ENCODE results near the gene PLCL2.

PLCL2 gene

GRCh38 chr3:17135696-17136095 lies 250.9 kb downstream of the PLCL2 start:
- H3K4me1 ChIP-seq (ENCODE audit: control insufficient read depth, insufficient read depth, low read length): peaks cover 5% of the 10 kb centered on the region
- no peaks in the 10 kb centered on the region for H3K36me3 ChIP-seq (ENCODE audit: insufficient read depth, low read length)
- H3K27me3 ChIP-seq (ENCODE audit: control insufficient read depth, insufficient read depth, low read length): peaks cover 3% of the 10 kb centered on the region
- H3K4me2 ChIP-seq (ENCODE audit: low read length): no peak overlapping the region
- H3K4me3 ChIP-seq (ENCODE audit: low read length): no peak overlapping the region
- H3K9me3 ChIP-seq (replicated peaks; ENCODE audit: low read length): no peaks in the 10 kb centered on the region
- no peak overlapping the region for H3K9ac ChIP-seq (ENCODE audit: low read depth, low read length)

GRCh38 chr3:17136136-17136721 lies 251.5 kb downstream of the PLCL2 start:
- peaks cover 3% of the 10 kb centered on the region for H3K27me3 ChIP-seq (ENCODE audit: control insufficient read depth, insufficient read depth, low read length)

GRCh38 chr3:17137321-17137826 lies 252.6 kb downstream of the PLCL2 start:
- H3K9ac ChIP-seq (ENCODE audit: low read depth, low read length): no peak overlapping the region
- H3K9me3 ChIP-seq (replicated peaks; ENCODE audit: low read length): no peaks in the 10 kb centered on the region
- no peak overlapping the region for H3K4me2 ChIP-seq (ENCODE audit: low read length)
- peaks cover 3% of the 10 kb centered on the region for H3K27me3 ChIP-seq (ENCODE audit: control insufficient read depth, insufficient read depth, low read length)
- H3K4me3 ChIP-seq (ENCODE audit: low read length): no peak overlapping the region
- H3K36me3 ChIP-seq (ENCODE audit: insufficient read depth, low read length): no peaks in the 10 kb centered on the region
- peaks cover 13% of the 10 kb centered on the region for H3K4me1 ChIP-seq (ENCODE audit: control insufficient read depth, insufficient read depth, low read length)

More at GRCh38 chr3:17136136-17136721, 251.5 kb downstream of the PLCL2 start:
- Histone ChIP-seq H3K36me3 (ENCODE audit: insufficient read depth, low read length) (no peaks in the 10 kb centered on the region), H3K9ac (ENCODE audit: low read depth, low read length) (no peak overlapping the region), H3K4me1 (ENCODE audit: control insufficient read depth, insufficient read depth, low read length) (peaks cover 11% of the 10 kb centered on the region), H3K4me3 (ENCODE audit: low read length) (no peak overlapping the region), H3K4me2 (ENCODE audit: low read length) (no peak overlapping the region), H3K9me3 (replicated peaks; ENCODE audit: low read length) (no peaks in the 10 kb centered on the region)

GRCh38 chr3:17138246-17139039 lies 253.7 kb downstream of the PLCL2 start:
- H3K4me3 ChIP-seq (ENCODE audit: low read length): no peak overlapping the region
- H3K9me3 ChIP-seq (replicated peaks; ENCODE audit: low read length): no peaks in the 10 kb centered on the region

More at GRCh38 chr3:17138246-17139039, 253.7 kb downstream of the PLCL2 start:
- Histone ChIP-seq H3K4me1 (ENCODE audit: control insufficient read depth, insufficient read depth, low read length) (peaks cover 13% of the 10 kb centered on the region), H3K27me3 (ENCODE audit: control insufficient read depth, insufficient read depth, low read length) (peaks cover 3% of the 10 kb centered on the region), H3K4me2 (ENCODE audit: low read length) (no peak overlapping the region), H3K9ac (ENCODE audit: low read depth, low read length) (no peak overlapping the region), H3K36me3 (ENCODE audit: insufficient read depth, low read length) (no peaks in the 10 kb centered on the region)
